HEK293 (cell line): ENCODE measurements around the gene RNF32.

Source experiments
- FEZF1 ChIP-seq: fragments of 450-650 bp; formaldehyde crosslinking; IDR thresholded peaks from 2 replicates; pipeline ENCODE4 v1.5.1; 2016; ENCODE audit warnings: missing biosample characterization, missing genetic modification characterization
- GFI1B ChIP-seq: fragments of 450-650 bp; formaldehyde crosslinking; IDR thresholded peaks from 2 replicates; pipeline ENCODE4 v1.5.1; 2016; ENCODE audit warnings: missing biosample characterization, missing genetic modification characterization
- HOXA7 ChIP-seq: sonication (generic); formaldehyde crosslinking; IDR thresholded peaks from 2 replicates; pipeline ENCODE4 v1.8.1; 2022; ENCODE audit warnings: missing genetic modification reagents, borderline replicate concordance
- KLF7 ChIP-seq: fragments of 450-650 bp; formaldehyde crosslinking; IDR thresholded peaks from 2 replicates; pipeline ENCODE4 v1.5.1; 2016; ENCODE audit warnings: missing biosample characterization, missing genetic modification characterization, borderline replicate concordance
- MZF1 ChIP-seq: fragments of 450-650 bp; formaldehyde crosslinking; IDR thresholded peaks from 2 replicates; pipeline ENCODE4 v1.5.1; 2017; ENCODE audit warnings: missing biosample characterization, missing genetic modification characterization, borderline replicate concordance
- OSR2 ChIP-seq: fragments of 450-650 bp; formaldehyde crosslinking; IDR thresholded peaks from 2 replicates; pipeline ENCODE4 v1.5.1; 2016; ENCODE audit warnings: missing biosample characterization, missing genetic modification characterization
- OVOL3 ChIP-seq: fragments of 450-650 bp; formaldehyde crosslinking; IDR thresholded peaks from 2 replicates; pipeline ENCODE4 v1.5.1; 2016; ENCODE audit warnings: missing biosample characterization, missing genetic modification characterization
- REPIN1 ChIP-seq: fragments of 450-650 bp; formaldehyde crosslinking; IDR thresholded peaks from 2 replicates; pipeline ENCODE4 v1.5.1; 2017; ENCODE audit warnings: missing biosample characterization, missing genetic modification characterization, low read depth
- SCRT2 ChIP-seq: fragments of 450-650 bp; formaldehyde crosslinking; IDR thresholded peaks from 2 replicates; pipeline ENCODE4 v1.5.1; 2016; ENCODE audit warnings: missing biosample characterization, missing genetic modification characterization
- TCF7L2 ChIP-seq: IDR thresholded peaks from 2 replicates; pipeline ENCODE4 v1.6.1; 2011; ENCODE audit warnings: low read depth, mild to moderate bottlenecking, inconsistent platforms, low read length, moderate library complexity, borderline replicate concordance
- ZBTB17 ChIP-seq: fragments of 450-650 bp; formaldehyde crosslinking; IDR thresholded peaks from 2 replicates; pipeline ENCODE4 v1.5.1; 2016; ENCODE audit warnings: missing biosample characterization, missing genetic modification characterization
- ZBTB44 ChIP-seq: fragments of 450-650 bp; IDR thresholded peaks from 2 replicates; pipeline ENCODE4 v1.5.1; 2018; ENCODE audit warnings: missing biosample characterization, mild to moderate bottlenecking, missing genetic modification characterization
- ZNF10 ChIP-seq: fragments of 450-650 bp; formaldehyde crosslinking; IDR thresholded peaks from 2 replicates; pipeline ENCODE4 v1.5.1; 2017; ENCODE audit warnings: missing biosample characterization, missing genetic modification characterization
- ZNF112 ChIP-seq: fragments of 450-650 bp; formaldehyde crosslinking; IDR thresholded peaks from 2 replicates; pipeline ENCODE4 v1.5.0; 2017; ENCODE audit warnings: missing biosample characterization, missing genetic modification characterization
- ZNF114 ChIP-seq: fragments of 450-650 bp; formaldehyde crosslinking; IDR thresholded peaks from 2 replicates; pipeline ENCODE4 v1.5.0; 2017; ENCODE audit warnings: missing biosample characterization, missing genetic modification characterization
- ZNF202 ChIP-seq: fragments of 450-650 bp; formaldehyde crosslinking; IDR thresholded peaks from 2 replicates; pipeline ENCODE4 v1.5.1; 2016; ENCODE audit warnings: missing biosample characterization, missing genetic modification characterization, borderline replicate concordance
- ZNF214 ChIP-seq: fragments of 450-650 bp; formaldehyde crosslinking; IDR thresholded peaks from 2 replicates; pipeline ENCODE4 v1.5.1; 2017; ENCODE audit warnings: missing biosample characterization, mild to moderate bottlenecking, missing genetic modification characterization, borderline replicate concordance
- ZNF266 ChIP-seq: fragments of 450-650 bp; formaldehyde crosslinking; IDR thresholded peaks from 2 replicates; pipeline ENCODE4 v1.5.1; 2016; ENCODE audit warnings: missing biosample characterization, missing genetic modification characterization, low read depth
- ZNF324 ChIP-seq: fragments of 450-650 bp; formaldehyde crosslinking; IDR thresholded peaks from 2 replicates; pipeline ENCODE4 v1.5.1; 2016; ENCODE audit warnings: missing biosample characterization, missing genetic modification characterization
- ZNF37A ChIP-seq: fragments of 450-650 bp; IDR thresholded peaks from 2 replicates; pipeline ENCODE4 v1.5.1; 2018; ENCODE audit warnings: missing biosample characterization, missing genetic modification characterization
- ZNF416 ChIP-seq: fragments of 450-650 bp; formaldehyde crosslinking; IDR thresholded peaks from 2 replicates; pipeline ENCODE4 v1.5.1; 2016; ENCODE audit warnings: missing biosample characterization, missing genetic modification characterization
- ZNF518A ChIP-seq: fragments of 450-650 bp; formaldehyde crosslinking; conservative IDR thresholded peaks from 2 replicates; pipeline ENCODE4 v1.5.1; 2016; ENCODE audit warnings: low read depth, missing biosample characterization, missing genetic modification characterization
- ZNF521 ChIP-seq: fragments of 450-650 bp; formaldehyde crosslinking; IDR thresholded peaks from 2 replicates; pipeline ENCODE4 v1.5.1; 2017; ENCODE audit warnings: missing biosample characterization, mild to moderate bottlenecking, missing genetic modification characterization
- ZNF571 ChIP-seq: fragments of 450-650 bp; formaldehyde crosslinking; IDR thresholded peaks from 2 replicates; pipeline ENCODE4 v1.5.0; 2017; ENCODE audit warnings: missing biosample characterization, missing genetic modification characterization
- ZNF677 ChIP-seq: fragments of 450-650 bp; IDR thresholded peaks from 2 replicates; pipeline ENCODE4 v1.5.0; 2018; ENCODE audit warnings: missing biosample characterization, mild to moderate bottlenecking, missing genetic modification characterization, moderate library complexity
- ZNF785 ChIP-seq: fragments of 450-650 bp; formaldehyde crosslinking; IDR thresholded peaks from 2 replicates; pipeline ENCODE4 v1.5.1; 2016; ENCODE audit warnings: missing biosample characterization, missing genetic modification characterization
- TF ChIP-seq, protein P1 (sequence below): fragments of 450-650 bp; formaldehyde crosslinking; IDR thresholded peaks from 2 replicates; pipeline ENCODE4 v1.5.1; 2017; ENCODE audit warnings: missing biosample characterization, missing genetic modification characterization
- TF ChIP-seq, protein P2 (sequence below): fragments of 450-650 bp; formaldehyde crosslinking; IDR thresholded peaks from 2 replicates; pipeline ENCODE4 v1.5.1; 2016; ENCODE audit warnings: missing biosample characterization, missing genetic modification characterization
- TF ChIP-seq, protein P3 (sequence below): fragments of 450-650 bp; formaldehyde crosslinking; IDR thresholded peaks from 2 replicates; pipeline ENCODE4 v1.5.1; 2016; ENCODE audit warnings: missing biosample characterization, missing genetic modification characterization

RNF32 gene

DNA sequence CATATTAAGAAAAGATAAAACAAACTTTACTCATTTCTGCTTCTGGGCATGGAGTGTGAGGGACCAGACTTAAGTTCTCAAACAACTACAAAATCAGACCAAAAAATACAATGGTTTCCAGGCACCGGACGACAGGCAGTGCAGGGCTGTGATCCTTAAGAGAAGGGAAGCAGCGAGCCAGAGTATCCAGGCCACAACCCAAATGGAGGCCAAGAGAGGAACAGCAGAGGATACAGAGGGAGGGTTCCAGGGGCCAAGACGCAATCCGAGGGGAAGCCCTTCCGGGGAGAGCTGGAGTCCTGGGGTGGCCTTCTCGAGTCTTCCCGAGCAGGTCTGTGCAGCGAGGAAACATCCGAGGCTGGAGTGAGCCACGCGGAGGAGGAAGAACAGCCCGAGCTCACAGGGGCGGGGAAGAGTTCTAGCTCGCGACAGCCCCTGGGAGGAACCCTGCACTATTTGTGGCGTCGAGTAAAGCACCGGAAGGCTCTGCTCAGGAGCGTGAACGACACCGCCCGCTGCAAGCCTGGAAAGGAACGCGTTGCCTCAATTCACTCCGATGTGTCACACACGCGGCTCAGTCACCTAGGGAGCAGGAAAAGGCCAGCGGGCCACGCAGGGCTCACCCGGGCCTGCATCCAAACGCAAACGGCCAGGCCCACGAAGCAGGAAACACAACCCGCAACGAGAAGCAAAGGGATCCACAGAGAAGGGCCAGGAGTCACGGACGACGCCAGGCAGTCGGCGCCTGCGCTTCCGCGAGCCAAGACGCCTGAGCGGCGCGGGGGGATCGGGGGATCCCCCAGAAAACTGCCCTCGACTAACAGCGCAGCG, 933 bp upstream of the RNF32 start (continued):
- TF ChIP-seq ZNF202 (tag by site-specific recombination) = 0 out of 2 replicates have a peak, but pooled peaks have one; percentile 27
- no peak for TF ChIP-seq OVOL3 (tag by site-specific recombination)
- no peak for TF ChIP-seq FEZF1 (tag by site-specific recombination)
- TF ChIP-seq ZNF112 (tag by site-specific recombination) = no peak
- no peak for TF ChIP-seq ZNF785 (tag by site-specific recombination)
- no peak for TF ChIP-seq MZF1 (tag by site-specific recombination)
- TF ChIP-seq, protein P1, sequence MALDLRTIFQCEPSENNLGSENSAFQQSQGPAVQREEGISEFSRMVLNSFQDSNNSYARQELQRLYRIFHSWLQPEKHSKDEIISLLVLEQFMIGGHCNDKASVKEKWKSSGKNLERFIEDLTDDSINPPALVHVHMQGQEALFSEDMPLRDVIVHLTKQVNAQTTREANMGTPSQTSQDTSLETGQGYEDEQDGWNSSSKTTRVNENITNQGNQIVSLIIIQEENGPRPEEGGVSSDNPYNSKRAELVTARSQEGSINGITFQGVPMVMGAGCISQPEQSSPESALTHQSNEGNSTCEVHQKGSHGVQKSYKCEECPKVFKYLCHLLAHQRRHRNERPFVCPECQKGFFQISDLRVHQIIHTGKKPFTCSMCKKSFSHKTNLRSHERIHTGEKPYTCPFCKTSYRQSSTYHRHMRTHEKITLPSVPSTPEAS (tag by site-specific recombination) = no peak
- no peak for TF ChIP-seq ZNF114 (tag by site-specific recombination)
- TF ChIP-seq, protein P2, sequence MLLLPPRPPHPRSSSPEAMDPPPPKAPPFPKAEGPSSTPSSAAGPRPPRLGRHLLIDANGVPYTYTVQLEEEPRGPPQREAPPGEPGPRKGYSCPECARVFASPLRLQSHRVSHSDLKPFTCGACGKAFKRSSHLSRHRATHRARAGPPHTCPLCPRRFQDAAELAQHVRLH (tag by site-specific recombination) = no peak
- TF ChIP-seq, protein P3, sequence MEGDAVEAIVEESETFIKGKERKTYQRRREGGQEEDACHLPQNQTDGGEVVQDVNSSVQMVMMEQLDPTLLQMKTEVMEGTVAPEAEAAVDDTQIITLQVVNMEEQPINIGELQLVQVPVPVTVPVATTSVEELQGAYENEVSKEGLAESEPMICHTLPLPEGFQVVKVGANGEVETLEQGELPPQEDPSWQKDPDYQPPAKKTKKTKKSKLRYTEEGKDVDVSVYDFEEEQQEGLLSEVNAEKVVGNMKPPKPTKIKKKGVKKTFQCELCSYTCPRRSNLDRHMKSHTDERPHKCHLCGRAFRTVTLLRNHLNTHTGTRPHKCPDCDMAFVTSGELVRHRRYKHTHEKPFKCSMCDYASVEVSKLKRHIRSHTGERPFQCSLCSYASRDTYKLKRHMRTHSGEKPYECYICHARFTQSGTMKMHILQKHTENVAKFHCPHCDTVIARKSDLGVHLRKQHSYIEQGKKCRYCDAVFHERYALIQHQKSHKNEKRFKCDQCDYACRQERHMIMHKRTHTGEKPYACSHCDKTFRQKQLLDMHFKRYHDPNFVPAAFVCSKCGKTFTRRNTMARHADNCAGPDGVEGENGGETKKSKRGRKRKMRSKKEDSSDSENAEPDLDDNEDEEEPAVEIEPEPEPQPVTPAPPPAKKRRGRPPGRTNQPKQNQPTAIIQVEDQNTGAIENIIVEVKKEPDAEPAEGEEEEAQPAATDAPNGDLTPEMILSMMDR = no peak
- TF ChIP-seq GFI1B (tag by site-specific recombination) = no peak
- no peak for TF ChIP-seq ZNF324
- TF ChIP-seq ZNF10 (tag by site-specific recombination) = no peak
- TF ChIP-seq ZNF266 (tag by site-specific recombination) = no peak
- no peak for TF ChIP-seq ZNF677
- TF ChIP-seq KLF7 (tag by site-specific recombination) = 0 out of 2 replicates have a peak, but pooled peaks have one; percentile 4
- TF ChIP-seq TCF7L2 = no peak
- TF ChIP-seq REPIN1 (tag by site-specific recombination) = no peak
- TF ChIP-seq ZNF571 (tag by site-specific recombination) = no peak
- TF ChIP-seq ZNF518A = no peak
- TF ChIP-seq ZNF521 = no peak
- TF ChIP-seq ZNF37A (tag by site-specific recombination) = no peak
- no peak for TF ChIP-seq ZNF214 (tag by site-specific recombination)
- no peak for TF ChIP-seq ZBTB17 (tag by site-specific recombination)
- no peak for TF ChIP-seq HOXA7
- TF ChIP-seq OSR2 (tag by site-specific recombination) = no peak
- no peak for TF ChIP-seq SCRT2 (tag by site-specific recombination)
- TF ChIP-seq ZNF416 (tag by site-specific recombination) = 0 out of 2 replicates have a peak, but pooled peaks have one; percentile 25
- TF ChIP-seq ZBTB44 (tag by site-specific recombination) = no peak
